NB4 (cell line): Measurements from ENCODE around the gene TYMS.

Experiments used
- DNase-seq: peaks from one replicate; pipeline ENCODE4 v3.0.0; 2010; ENCODE audit warnings: low read depth
- H3K4me3 ChIP-seq: one replicate; pipeline ENCODE4 v1.5.1; 2011; ENCODE audit warnings: mild to moderate bottlenecking, low read depth, low read length, moderate library complexity
- MAX ChIP-seq: IDR thresholded peaks from 2 replicates; pipeline ENCODE4 v1.6.1; 2011; ENCODE audit warnings: low read depth, low read length
- MYC ChIP-seq: IDR thresholded peaks from 2 replicates; pipeline ENCODE4 v1.6.1; 2011; ENCODE audit warnings: low read depth, low read length
- POLR2A ChIP-seq: IDR thresholded peaks from 2 replicates; pipeline ENCODE4 v1.6.1; 2011; ENCODE audit warnings: mild to moderate bottlenecking; ENCODE audit not compliant: insufficient read length; ENCODE audit errors: extremely low read depth
- TF ChIP-seq, protein P1 (sequence below): IDR thresholded peaks from one replicate; pipeline ENCODE4 v1.5.1; 2012; ENCODE audit warnings: low read depth, low read length

TYMS gene

GRCh38 chr18:706405-706804, 49.0 kb downstream of the TYMS start:
- H3K4me3 ChIP-seq, result no peak overlapping the region
- no peak for TF ChIP-seq MYC
- no peak for TF ChIP-seq MAX
- TF ChIP-seq, protein P1, sequence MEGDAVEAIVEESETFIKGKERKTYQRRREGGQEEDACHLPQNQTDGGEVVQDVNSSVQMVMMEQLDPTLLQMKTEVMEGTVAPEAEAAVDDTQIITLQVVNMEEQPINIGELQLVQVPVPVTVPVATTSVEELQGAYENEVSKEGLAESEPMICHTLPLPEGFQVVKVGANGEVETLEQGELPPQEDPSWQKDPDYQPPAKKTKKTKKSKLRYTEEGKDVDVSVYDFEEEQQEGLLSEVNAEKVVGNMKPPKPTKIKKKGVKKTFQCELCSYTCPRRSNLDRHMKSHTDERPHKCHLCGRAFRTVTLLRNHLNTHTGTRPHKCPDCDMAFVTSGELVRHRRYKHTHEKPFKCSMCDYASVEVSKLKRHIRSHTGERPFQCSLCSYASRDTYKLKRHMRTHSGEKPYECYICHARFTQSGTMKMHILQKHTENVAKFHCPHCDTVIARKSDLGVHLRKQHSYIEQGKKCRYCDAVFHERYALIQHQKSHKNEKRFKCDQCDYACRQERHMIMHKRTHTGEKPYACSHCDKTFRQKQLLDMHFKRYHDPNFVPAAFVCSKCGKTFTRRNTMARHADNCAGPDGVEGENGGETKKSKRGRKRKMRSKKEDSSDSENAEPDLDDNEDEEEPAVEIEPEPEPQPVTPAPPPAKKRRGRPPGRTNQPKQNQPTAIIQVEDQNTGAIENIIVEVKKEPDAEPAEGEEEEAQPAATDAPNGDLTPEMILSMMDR, result no peak
- no peak for TF ChIP-seq POLR2A
- DNase-seq, result no peak

- DNase-seq, result no peak
- TF ChIP-seq MAX (no peak), MYC (no peak), POLR2A (no peak)
- TF ChIP-seq, protein P1, result no peak
- H3K4me3 ChIP-seq, result no peak overlapping the region
These were observed 50.6 kb downstream of the TYMS start for GRCh38 chr18:708096-708495.

DNA sequence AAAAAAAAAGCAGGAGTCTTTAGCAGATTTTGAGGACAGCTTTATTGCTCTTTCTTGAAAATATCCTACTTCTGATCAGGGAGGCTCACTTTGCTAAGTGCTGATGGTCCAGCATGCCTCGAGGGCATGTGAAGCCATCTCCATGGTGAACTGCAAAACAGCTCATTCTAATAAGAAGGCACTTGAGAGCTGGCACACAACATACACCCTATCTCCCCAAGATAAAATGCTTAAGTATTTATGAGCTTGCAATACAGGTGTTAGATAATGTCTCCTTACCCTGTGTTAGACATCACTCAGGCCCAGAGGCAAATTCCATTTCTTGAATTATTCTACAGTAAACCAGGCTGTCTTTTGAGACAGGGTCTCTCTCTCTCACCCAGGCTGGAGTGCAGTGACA, 52.3 kb downstream of the TYMS start:
- DNase-seq, result no peak
- H3K4me3 ChIP-seq, result no peak overlapping the region
- TF ChIP-seq MYC (no peak), POLR2A (no peak), MAX (no peak)
- TF ChIP-seq, protein P1, result no peak

DNA sequence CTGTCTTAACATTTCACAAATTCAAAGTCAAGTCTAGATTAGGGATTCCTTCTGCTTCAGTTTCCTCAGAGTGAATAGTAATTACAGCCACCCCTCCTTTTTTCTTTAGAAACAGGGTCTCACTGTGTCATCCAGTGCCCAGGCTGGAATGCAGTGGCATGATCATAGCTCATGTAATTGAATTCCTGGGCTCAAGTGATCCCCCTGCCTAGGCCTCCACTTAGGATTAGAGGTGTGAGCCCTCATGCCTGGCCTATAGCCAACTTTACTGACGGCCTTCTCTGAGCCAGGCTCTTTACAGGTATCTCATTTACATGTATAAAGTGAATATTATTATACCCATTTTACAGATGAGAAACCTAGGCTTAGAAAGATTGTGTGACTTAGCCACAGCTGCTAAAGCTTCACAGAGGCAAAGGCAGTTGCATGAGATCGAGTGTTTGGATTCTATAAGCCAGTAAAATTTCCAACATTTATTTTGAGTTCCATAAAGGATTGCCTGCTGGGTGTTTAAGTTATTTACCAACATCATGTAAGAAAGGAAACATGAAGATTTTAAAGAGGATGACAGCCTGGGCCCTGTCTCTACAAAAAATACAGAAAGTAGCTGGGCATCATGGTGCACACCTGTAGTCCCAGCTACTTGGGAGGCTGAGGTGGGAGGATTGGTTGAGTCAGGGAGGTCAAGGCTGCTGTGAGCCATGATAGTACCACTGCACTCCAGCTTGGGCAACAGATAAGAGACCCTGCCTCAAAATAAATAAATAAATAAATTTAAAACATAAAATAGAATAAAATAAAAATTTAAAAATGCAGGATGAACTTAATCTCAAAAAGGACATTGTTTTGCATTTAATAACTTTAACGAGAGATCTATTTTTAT, 53.2 kb downstream of the TYMS start:
- H3K4me3 ChIP-seq, result peak overlapping the region; percentile 75
- DNase-seq, result no peak
- TF ChIP-seq, protein P1, result no peak
- TF ChIP-seq POLR2A (no peak), MYC (no peak), MAX (no peak)

DNA sequence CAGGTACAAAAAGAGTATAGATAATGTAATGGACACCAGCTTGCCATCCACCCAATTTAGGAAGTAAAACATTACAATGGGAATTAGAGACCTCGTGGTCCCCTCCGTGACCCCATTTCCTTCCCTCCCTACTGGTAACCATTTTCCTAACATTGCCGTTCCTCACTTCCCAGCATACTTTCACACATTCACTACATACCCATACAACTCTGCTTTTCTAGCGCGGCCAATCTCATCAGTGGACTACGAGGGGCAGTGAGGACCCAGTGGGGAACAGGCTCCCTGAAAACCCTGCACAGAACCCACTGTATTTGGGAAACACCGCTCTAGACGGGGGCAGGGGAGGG, 53.8 kb downstream of the TYMS start:
- peak overlapping the region; percentile 75 for H3K4me3 ChIP-seq
- DNase-seq, result no peak
- TF ChIP-seq, protein P1, result no peak
- TF ChIP-seq MAX, result no peak
- no peak for TF ChIP-seq MYC
- no peak for TF ChIP-seq POLR2A
